H54 (cell line): Measurements from ENCODE around the gene ARL8A.

Experiments used
- DNase-seq: peaks from one replicate; pipeline ENCODE4 v3.0.0; 2011; ENCODE audit warnings: low spot score, mixed read lengths; ENCODE audit not compliant: insufficient read length
- FAIRE-seq: peaks from 3 replicates; lab custom pipeline; 2011; peaks lifted over from hg19 to GRCh38; lab: Jason Lieb, UNC
- POLR2A ChIP-seq: IDR thresholded peaks from 2 replicates; pipeline ENCODE4 v1.6.1; 2011; ENCODE audit warnings: low read depth, mild to moderate bottlenecking, low read length

Gene ARL8A

GRCh38 chr1:202088206-202088605, 56.3 kb downstream of the ARL8A start:
- DNase-seq (no peak), FAIRE-seq (no peak)
- TF ChIP-seq POLR2A = no peak

DNA sequence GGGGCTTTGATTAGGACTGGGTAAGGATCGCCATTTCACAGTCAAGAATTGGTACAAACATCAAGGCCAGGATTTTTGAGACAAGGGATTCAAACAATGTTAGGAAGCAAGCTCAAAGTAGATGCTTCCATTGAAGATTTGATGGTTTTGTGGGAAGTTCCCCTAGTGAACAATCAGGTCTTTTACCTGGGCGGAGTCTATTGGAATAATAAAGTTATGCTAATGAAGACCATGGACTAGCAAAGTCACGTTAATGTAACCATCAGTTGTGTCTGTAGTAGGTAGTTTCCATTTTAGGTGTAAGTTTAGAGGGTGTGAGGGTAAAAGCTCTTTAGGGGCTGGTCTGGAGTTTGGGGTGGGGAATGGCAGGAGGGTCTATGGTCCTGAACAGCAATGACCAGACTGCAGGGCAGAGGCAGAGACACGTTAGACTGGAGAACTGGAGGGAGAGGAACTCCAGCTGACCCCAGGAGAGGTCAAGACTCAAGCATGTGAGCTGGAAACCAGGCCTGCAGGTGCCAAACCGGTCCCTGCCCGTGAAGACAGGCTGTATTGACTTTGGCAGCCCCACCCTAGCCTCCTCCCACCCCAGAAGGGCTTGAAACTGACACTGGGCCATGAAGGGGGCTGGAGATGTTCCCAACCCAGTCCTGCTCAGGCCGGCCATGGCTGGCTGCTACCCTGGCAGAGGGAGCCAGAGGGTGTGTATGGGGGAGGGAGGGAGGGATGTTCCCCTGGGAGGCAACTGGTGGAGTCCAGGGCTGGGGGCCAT, 57.8 kb downstream of the ARL8A start:
- DNase-seq = no peak
- FAIRE-seq = no peak
- no peak for TF ChIP-seq POLR2A

- TF ChIP-seq POLR2A = no peak
- FAIRE-seq (no peak), DNase-seq (no peak)
Measured at GRCh38 chr1:202085682-202086373, 58.7 kb downstream of the ARL8A start.

- DNase-seq (no peak), FAIRE-seq (no peak)
- TF ChIP-seq POLR2A = no peak
Measured at GRCh38 chr1:202084791-202085681, 59.5 kb downstream of the ARL8A start.
